ENCODE measurements around the gene MKI67.

MKI67 gene

GRCh38 chr10:128052696-128053095, 73.5 kb downstream of the MKI67 start:
- DNase-seq (ENCODE audit: low read depth, low spot score): no peak

GRCh38 chr10:128051548-128051947, 74.7 kb downstream of the MKI67 start:
- no peak for DNase-seq (ENCODE audit: low read depth, low spot score)

- no peak for DNase-seq (ENCODE audit: low read depth, low spot score)
Measured at GRCh38 chr10:128050936-128051335, 75.3 kb downstream of the MKI67 start.

GRCh38 chr10:128050121-128050516, 76.1 kb downstream of the MKI67 start:
- no peak for DNase-seq (ENCODE audit: low read depth, low spot score)

GRCh38 chr10:128049226-128050120, 76.8 kb downstream of the MKI67 start:
- no peak for DNase-seq (ENCODE audit: low read depth, low spot score)

GRCh38 chr10:128048819-128049210, 77.4 kb downstream of the MKI67 start:
- no peak for DNase-seq (ENCODE audit: low read depth, low spot score)

GRCh38 chr10:128047991-128048818, 78.0 kb downstream of the MKI67 start:
- DNase-seq (ENCODE audit: low read depth, low spot score): no peak

GRCh38 chr10:128047351-128047750, 78.9 kb downstream of the MKI67 start:
- peak; percentile 68 for DNase-seq (ENCODE audit: low read depth, low spot score)

GRCh38 chr10:128046953-128047290, 79.3 kb downstream of the MKI67 start:
- DNase-seq (ENCODE audit: low read depth, low spot score): no peak
